WTC11 (cell line): ENCODE measurements around the gene CACUL1. TPM values are rescaled to one million over a fixed set of nuclear protein-coding genes. Genes with fewer than 3 reads are reported as not detected.

Experiments
- ATAC-seq: fragments of 200-7000 bp; cut with Tn5 transposase; 2 replicates; pipeline ENCODE4 v1.10.0; 2021; ENCODE audit warnings: mild to moderate bottlenecking, moderate library complexity
- CTCF ChIA-PET: fragments of 300-600 bp; sonication (Branson Sonifier 250); formaldehyde crosslinking; loops from one replicate; lab custom pipeline; 2021; ENCODE audit warnings: antibody characterized with exemption; lab: Charles Lee
- POLR2A ChIA-PET: fragments of 350-600 bp; sonication (Branson Sonifier 250); formaldehyde crosslinking; loops from one replicate; lab custom pipeline; 2021; ENCODE audit warnings: antibody characterized with exemption; lab: Charles Lee
- DNase-seq: peaks from one replicate; pipeline ENCODE4 v3.0.0; 2021; ENCODE audit warnings: low spot score
- H3K27ac Mint-ChIP-seq: 2 replicates; pipeline ENCODE4 v1.8.0; 2021; ENCODE audit warnings: mixed read lengths
- H3K27me3 Mint-ChIP-seq: 2 replicates; pipeline ENCODE4 v1.8.0; 2021; ENCODE audit warnings: low read depth, mild to moderate bottlenecking, moderate library complexity, mixed read lengths
- H3K36me3 Mint-ChIP-seq: 2 replicates; pipeline ENCODE4 v1.8.0; 2021; ENCODE audit warnings: mixed read lengths
- H3K4me1 Mint-ChIP-seq: 2 replicates; pipeline ENCODE4 v1.8.0; 2022; ENCODE audit warnings: mixed read lengths
- H3K4me3 Mint-ChIP-seq: 2 replicates; pipeline ENCODE4 v1.8.0; 2021; ENCODE audit warnings: mild to moderate bottlenecking, moderate library complexity, mixed read lengths
- H3K9me3 Mint-ChIP-seq: 2 replicates; pipeline ENCODE4 v1.8.0; 2021; ENCODE audit warnings: mixed read lengths
- CREM ChIP-seq: sonication (generic); formaldehyde crosslinking; IDR thresholded peaks from 2 replicates; pipeline ENCODE4 v1.8.1; 2022; ENCODE audit warnings: mild to moderate bottlenecking, missing genetic modification reagents, moderate library complexity
- FOXP1 ChIP-seq: sonication (generic); formaldehyde crosslinking; IDR thresholded peaks from 2 replicates; pipeline ENCODE4 v1.8.0; 2022; ENCODE audit warnings: missing genetic modification reagents, mild to moderate bottlenecking, moderate library complexity, borderline replicate concordance
- GTF2I ChIP-seq: fragments of 250-450 bp; sonication (Bioruptor Pico); conservative IDR thresholded peaks from 2 replicates; pipeline ENCODE4 v1.4.0; 2021; ENCODE audit warnings: mild to moderate bottlenecking
- HMGA2 ChIP-seq: fragments of 250-450 bp; sonication (Bioruptor Pico); IDR thresholded peaks from 2 replicates; pipeline ENCODE4 v1.4.0; 2021; ENCODE audit warnings: mild to moderate bottlenecking, moderate library complexity
- JAZF1 ChIP-seq: fragments of 250-450 bp; sonication (Bioruptor Pico); IDR thresholded peaks from 2 replicates; pipeline ENCODE4 v1.9.0; 2021; ENCODE audit warnings: moderate library complexity, mild to moderate bottlenecking, inconsistent platforms
- NR2C2 ChIP-seq: sonication (generic); formaldehyde crosslinking; IDR thresholded peaks from 2 replicates; pipeline ENCODE4 v1.8.0; 2022; ENCODE audit warnings: mild to moderate bottlenecking, missing genetic modification reagents
- SMAD3 ChIP-seq: sonication (generic); formaldehyde crosslinking; IDR thresholded peaks from 2 replicates; pipeline ENCODE4 v1.8.0; 2022; ENCODE audit warnings: missing genetic modification reagents, mild to moderate bottlenecking, borderline replicate concordance
- SP1 ChIP-seq: sonication (generic); formaldehyde crosslinking; conservative IDR thresholded peaks from 2 replicates; pipeline ENCODE4 v1.8.1; 2022; ENCODE audit warnings: missing genetic modification reagents
- TEAD4 ChIP-seq: sonication (generic); formaldehyde crosslinking; IDR thresholded peaks from 2 replicates; pipeline ENCODE4 v1.8.0; 2022; ENCODE audit warnings: mild to moderate bottlenecking, missing genetic modification reagents
- ZBTB21 ChIP-seq: sonication (generic); formaldehyde crosslinking; IDR thresholded peaks from 2 replicates; pipeline ENCODE4 v1.8.1; 2023; ENCODE audit warnings: mild to moderate bottlenecking, missing genetic modification reagents, borderline replicate concordance
- total RNA-seq: library from RNA; stranded (reverse); gene quantifications from 3 replicates; pipeline ENCODE4 v1.2.3, GENCODE V29; 2021
- TF ChIP-seq, protein P1 (sequence below): sonication (generic); formaldehyde crosslinking; IDR thresholded peaks from 2 replicates; pipeline ENCODE4 v1.8.0; 2022; ENCODE audit warnings: mild to moderate bottlenecking, missing genetic modification reagents
- TF ChIP-seq, protein P2 (sequence below): fragments of 250-450 bp; sonication (Bioruptor Pico); IDR thresholded peaks from 2 replicates; pipeline ENCODE4 v1.9.0; 2021; ENCODE audit warnings: mild to moderate bottlenecking, borderline replicate concordance
- TF ChIP-seq, protein P3 (sequence below): fragments of 250-450 bp; sonication (Bioruptor Pico); IDR thresholded peaks from 2 replicates; pipeline ENCODE4 v1.9.0; 2021; ENCODE audit warnings: moderate library complexity, mild to moderate bottlenecking, inconsistent platforms, borderline replicate concordance
- TF ChIP-seq, protein P4 (sequence below): sonication (generic); formaldehyde crosslinking; IDR thresholded peaks from 2 replicates; pipeline ENCODE4 v1.8.1; 2022; ENCODE audit warnings: mild to moderate bottlenecking, moderate library complexity, missing genetic modification reagents
- TF ChIP-seq, protein P5 (sequence below): fragments of 250-450 bp; sonication (Bioruptor Pico); conservative IDR thresholded peaks from 2 replicates; pipeline ENCODE4 v1.9.0; 2021; ENCODE audit warnings: mild to moderate bottlenecking
- TF ChIP-seq, protein P6 (sequence below): sonication (generic); formaldehyde crosslinking; IDR thresholded peaks from 2 replicates; pipeline ENCODE4 v1.8.0; 2023; ENCODE audit warnings: mild to moderate bottlenecking, missing genetic modification reagents

The CACUL1 gene
- total RNA-seq, 1 experiment from 2014 or later: 41.5 TPM

DNA sequence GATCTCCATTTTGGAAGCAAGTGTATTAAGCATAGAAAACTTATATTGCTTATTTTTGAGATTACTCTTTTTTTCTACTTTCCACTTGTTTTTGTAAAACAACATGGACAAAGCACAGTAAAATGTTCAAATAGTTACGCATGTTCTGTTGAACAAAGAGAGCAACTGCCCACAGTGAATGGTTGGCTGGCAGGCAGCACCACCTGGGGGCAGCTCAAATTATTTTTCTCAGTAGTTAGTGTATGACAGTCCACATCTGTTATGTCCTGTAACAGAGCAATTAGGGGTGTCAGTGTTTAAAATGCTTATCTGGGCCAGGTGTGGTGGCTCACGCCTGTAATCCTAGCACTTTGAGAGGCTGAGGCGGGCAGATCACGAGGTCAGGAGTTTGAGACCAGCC, 46.1 kb upstream of the CACUL1 start:
- Mint-ChIP-seq H3K9me3 (peaks cover 7% of the 10 kb centered on the region), H3K4me1 (no peaks in the 10 kb centered on the region), H3K27me3 (peaks cover 3% of the 10 kb centered on the region; the same call in 1 of the 2 replicates), H3K27ac (no peak overlapping the region), H3K36me3 (0 out of 2 replicates have a peak, but pooled peaks cover under 1% of the 10 kb centered on the region), H3K4me3 (no peak overlapping the region)
- TF ChIP-seq, protein P1, sequence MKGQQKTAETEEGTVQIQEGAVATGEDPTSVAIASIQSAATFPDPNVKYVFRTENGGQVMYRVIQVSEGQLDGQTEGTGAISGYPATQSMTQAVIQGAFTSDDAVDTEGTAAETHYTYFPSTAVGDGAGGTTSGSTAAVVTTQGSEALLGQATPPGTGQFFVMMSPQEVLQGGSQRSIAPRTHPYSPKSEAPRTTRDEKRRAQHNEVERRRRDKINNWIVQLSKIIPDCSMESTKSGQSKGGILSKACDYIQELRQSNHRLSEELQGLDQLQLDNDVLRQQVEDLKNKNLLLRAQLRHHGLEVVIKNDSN (CRISPR knock-in tag): no peak
- TF ChIP-seq HMGA2 (no peak), CREM (CRISPR knock-in tag) (no peak), FOXP1 (CRISPR knock-in tag) (no peak), GTF2I (CRISPR knock-in tag) (no peak)
- TF ChIP-seq, protein P2, sequence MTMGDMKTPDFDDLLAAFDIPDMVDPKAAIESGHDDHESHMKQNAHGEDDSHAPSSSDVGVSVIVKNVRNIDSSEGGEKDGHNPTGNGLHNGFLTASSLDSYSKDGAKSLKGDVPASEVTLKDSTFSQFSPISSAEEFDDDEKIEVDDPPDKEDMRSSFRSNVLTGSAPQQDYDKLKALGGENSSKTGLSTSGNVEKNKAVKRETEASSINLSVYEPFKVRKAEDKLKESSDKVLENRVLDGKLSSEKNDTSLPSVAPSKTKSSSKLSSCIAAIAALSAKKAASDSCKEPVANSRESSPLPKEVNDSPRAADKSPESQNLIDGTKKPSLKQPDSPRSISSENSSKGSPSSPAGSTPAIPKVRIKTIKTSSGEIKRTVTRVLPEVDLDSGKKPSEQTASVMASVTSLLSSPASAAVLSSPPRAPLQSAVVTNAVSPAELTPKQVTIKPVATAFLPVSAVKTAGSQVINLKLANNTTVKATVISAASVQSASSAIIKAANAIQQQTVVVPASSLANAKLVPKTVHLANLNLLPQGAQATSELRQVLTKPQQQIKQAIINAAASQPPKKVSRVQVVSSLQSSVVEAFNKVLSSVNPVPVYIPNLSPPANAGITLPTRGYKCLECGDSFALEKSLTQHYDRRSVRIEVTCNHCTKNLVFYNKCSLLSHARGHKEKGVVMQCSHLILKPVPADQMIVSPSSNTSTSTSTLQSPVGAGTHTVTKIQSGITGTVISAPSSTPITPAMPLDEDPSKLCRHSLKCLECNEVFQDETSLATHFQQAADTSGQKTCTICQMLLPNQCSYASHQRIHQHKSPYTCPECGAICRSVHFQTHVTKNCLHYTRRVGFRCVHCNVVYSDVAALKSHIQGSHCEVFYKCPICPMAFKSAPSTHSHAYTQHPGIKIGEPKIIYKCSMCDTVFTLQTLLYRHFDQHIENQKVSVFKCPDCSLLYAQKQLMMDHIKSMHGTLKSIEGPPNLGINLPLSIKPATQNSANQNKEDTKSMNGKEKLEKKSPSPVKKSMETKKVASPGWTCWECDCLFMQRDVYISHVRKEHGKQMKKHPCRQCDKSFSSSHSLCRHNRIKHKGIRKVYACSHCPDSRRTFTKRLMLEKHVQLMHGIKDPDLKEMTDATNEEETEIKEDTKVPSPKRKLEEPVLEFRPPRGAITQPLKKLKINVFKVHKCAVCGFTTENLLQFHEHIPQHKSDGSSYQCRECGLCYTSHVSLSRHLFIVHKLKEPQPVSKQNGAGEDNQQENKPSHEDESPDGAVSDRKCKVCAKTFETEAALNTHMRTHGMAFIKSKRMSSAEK: no peak
- TF ChIP-seq, protein P3, sequence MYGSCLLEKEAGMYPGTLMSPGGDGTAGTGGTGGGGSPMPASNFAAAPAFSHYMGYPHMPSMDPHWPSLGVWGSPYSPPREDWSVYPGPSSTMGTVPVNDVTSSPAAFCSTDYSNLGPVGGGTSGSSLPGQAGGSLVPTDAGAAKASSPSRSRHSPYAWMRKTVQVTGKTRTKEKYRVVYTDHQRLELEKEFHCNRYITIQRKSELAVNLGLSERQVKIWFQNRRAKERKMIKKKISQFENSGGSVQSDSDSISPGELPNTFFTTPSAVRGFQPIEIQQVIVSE (CRISPR knock-in tag): no peak
- no peak; the same call in 1 of the 2 replicates for ATAC-seq
- POLR2A ChIA-PET: no interaction called here
- no peak for DNase-seq
- CTCF ChIA-PET: interaction anchor here (0.6 to 0.8 kb wide), 2 partner anchors 207 to 233 kb away, joined by 4 to 5 read pairs; no protein-coding TSS in a partner anchor

DNA sequence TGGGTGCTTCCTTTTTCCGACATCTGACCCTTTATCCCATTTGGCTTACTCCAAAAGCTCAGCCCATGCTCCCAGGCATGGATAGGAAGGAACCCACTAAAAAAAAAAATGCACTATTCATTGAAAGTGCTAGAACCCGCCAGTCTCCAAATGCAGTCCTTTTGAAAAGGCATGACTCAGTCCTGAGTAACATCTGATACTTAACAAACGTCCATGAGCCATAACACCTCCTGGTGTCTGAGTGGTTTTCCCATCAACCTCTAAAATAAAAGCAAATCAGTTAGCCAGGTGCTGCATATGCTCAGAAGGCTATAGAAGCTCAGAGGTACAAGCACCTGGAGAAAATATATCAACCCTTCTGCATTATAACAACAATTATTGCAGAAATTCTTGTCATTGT, 45.0 kb upstream of the CACUL1 start:
- Mint-ChIP-seq H3K27me3 (peaks cover 3% of the 10 kb centered on the region; the same call in 1 of the 2 replicates), H3K4me1 (no peaks in the 10 kb centered on the region)
- CTCF ChIA-PET: no interaction called here
- TF ChIP-seq, protein P4, sequence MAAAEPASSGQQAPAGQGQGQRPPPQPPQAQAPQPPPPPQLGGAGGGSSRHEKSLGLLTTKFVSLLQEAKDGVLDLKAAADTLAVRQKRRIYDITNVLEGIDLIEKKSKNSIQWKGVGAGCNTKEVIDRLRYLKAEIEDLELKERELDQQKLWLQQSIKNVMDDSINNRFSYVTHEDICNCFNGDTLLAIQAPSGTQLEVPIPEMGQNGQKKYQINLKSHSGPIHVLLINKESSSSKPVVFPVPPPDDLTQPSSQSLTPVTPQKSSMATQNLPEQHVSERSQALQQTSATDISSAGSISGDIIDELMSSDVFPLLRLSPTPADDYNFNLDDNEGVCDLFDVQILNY (CRISPR knock-in tag): no peak
- TF ChIP-seq TEAD4 (CRISPR knock-in tag): no peak
- TF ChIP-seq, all 79 proteins: peak for 0
- Mint-ChIP-seq H3K27ac (no peak overlapping the region), H3K36me3 (0 out of 2 replicates have a peak, but pooled peaks cover 3% of the 10 kb centered on the region), H3K4me3 (no peak overlapping the region), H3K9me3 (peaks cover 11% of the 10 kb centered on the region)
- POLR2A ChIA-PET: no interaction called here
- no peak for ATAC-seq
- DNase-seq: no peak

DNA sequence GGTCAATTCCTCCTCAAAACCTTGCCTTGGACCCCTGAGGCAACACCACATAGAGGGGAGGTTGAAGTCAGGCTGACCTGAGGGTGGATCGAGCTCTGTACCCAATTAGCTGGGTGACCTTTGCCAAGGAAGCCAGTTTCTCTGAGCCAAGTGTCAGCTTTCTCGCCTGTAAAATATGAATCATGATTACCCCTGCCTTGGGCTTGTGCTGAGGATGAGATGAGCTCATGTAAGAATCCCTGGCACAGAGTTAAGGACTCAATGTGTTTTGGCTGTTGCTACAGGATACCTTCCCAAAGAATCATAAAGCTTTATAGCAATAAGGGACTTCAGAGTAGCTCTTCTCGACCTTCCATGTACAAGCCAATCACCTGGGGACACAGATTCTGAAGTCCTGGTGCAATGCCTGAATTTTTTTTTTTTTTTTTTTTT, 43.5 kb upstream of the CACUL1 start:
- Mint-ChIP-seq H3K4me1 (no peaks in the 10 kb centered on the region), H3K9me3 (peaks cover 16% of the 10 kb centered on the region), H3K4me3 (no peak overlapping the region), H3K36me3 (0 out of 2 replicates have a peak, but pooled peaks cover 3% of the 10 kb centered on the region), H3K27me3 (peaks cover 3% of the 10 kb centered on the region; the same call in 1 of the 2 replicates), H3K27ac (no peak overlapping the region)
- DNase-seq (no peak), ATAC-seq (no peak)
- ChIA-PET CTCF (interaction anchor here (0.6 to 1.1 kb wide), 2 partner anchors 26 to 230 kb away, joined by 3 to 4 read pairs; no protein-coding TSS in a partner anchor), POLR2A (no interaction called here)
- TF ChIP-seq ZBTB21 (CRISPR knock-in tag) (no peak), SP1 (no peak), SMAD3 (CRISPR knock-in tag) (no peak), JAZF1 (CRISPR knock-in tag) (no peak), HMGA2 (no peak), GTF2I (CRISPR knock-in tag) (no peak), NR2C2 (CRISPR knock-in tag) (no peak)
- TF ChIP-seq, protein P5, sequence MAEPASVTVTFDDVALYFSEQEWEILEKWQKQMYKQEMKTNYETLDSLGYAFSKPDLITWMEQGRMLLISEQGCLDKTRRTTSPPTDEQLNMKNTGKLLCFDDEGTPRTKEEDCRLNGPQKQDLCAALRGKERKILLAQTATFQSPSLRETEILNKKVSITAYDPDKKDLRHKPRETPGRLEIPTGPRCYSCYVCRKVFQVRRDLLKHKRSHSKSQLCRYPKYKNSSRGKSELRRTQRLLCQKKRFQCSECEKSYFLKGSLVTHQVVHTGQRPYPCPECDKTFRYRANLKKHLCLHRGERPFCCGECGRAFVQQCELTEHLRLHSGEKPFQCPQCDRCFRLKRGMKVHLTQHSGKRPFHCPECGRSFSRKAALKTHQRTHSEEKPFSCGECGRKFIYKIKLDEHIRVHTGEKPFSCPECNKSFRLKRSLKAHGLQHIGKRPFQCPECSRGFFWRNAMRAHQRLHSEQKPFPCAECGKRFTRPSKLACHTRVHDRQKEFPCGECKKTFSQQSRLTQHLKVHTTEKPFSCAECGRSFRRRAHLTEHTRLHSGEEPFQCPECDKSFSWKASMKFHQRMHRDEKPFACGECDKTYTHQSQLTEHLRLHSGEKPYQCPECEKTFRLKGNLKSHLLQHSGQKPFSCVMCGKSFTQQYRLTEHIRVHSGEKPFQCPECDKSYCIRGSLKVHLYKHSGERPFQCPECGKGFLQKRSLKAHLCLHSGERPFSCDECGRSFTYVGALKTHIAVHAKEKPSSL (CRISPR knock-in tag): no peak
- TF ChIP-seq, protein P4 (CRISPR knock-in tag): no peak
- TF ChIP-seq, protein P6, sequence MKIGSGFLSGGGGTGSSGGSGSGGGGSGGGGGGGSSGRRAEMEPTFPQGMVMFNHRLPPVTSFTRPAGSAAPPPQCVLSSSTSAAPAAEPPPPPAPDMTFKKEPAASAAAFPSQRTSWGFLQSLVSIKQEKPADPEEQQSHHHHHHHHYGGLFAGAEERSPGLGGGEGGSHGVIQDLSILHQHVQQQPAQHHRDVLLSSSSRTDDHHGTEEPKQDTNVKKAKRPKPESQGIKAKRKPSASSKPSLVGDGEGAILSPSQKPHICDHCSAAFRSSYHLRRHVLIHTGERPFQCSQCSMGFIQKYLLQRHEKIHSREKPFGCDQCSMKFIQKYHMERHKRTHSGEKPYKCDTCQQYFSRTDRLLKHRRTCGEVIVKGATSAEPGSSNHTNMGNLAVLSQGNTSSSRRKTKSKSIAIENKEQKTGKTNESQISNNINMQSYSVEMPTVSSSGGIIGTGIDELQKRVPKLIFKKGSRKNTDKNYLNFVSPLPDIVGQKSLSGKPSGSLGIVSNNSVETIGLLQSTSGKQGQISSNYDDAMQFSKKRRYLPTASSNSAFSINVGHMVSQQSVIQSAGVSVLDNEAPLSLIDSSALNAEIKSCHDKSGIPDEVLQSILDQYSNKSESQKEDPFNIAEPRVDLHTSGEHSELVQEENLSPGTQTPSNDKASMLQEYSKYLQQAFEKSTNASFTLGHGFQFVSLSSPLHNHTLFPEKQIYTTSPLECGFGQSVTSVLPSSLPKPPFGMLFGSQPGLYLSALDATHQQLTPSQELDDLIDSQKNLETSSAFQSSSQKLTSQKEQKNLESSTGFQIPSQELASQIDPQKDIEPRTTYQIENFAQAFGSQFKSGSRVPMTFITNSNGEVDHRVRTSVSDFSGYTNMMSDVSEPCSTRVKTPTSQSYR (CRISPR knock-in tag): no peak
- TF ChIP-seq, protein P3 (CRISPR knock-in tag): no peak
